DND-41 (cell line): ENCODE measurements around the gene SAMD4A.

Experiments used
- ATAC-seq: fragments of 200-7000 bp; cut with Tn5 transposase; 3 replicates; pipeline ENCODE4 v1.9.1; 2021; ENCODE audit warnings: low read depth; ENCODE audit not compliant: insufficient read depth
- DNase-seq: peaks from one replicate; pipeline ENCODE4 v3.0.0-alpha.2; 2020
- H2AFZ ChIP-seq: 2 replicates; pipeline ENCODE4 v1.6.0; 2012; ENCODE audit warnings: low read depth, low read length
- H3K27ac ChIP-seq: 2 replicates; pipeline ENCODE4 v1.5.1; 2012; ENCODE audit warnings: low read length, inconsistent platforms
- H3K27me3 ChIP-seq: fragments of 200-600 bp; sonication (generic); 2 replicates; pipeline ENCODE4 v1.6.0; 2012; ENCODE audit warnings: low read length, mild to moderate bottlenecking, inconsistent platforms; ENCODE audit not compliant: insufficient read depth, poor library complexity
- H3K36me3 ChIP-seq: 2 replicates; pipeline ENCODE4 v1.5.1; 2012; ENCODE audit warnings: low read length, inconsistent platforms; ENCODE audit not compliant: insufficient read depth
- H3K4me1 ChIP-seq: 2 replicates; pipeline ENCODE4 v1.5.1; 2012; ENCODE audit warnings: mild to moderate bottlenecking, low read length; ENCODE audit not compliant: insufficient read depth
- H3K4me2 ChIP-seq: 2 replicates; pipeline ENCODE4 v1.6.0; 2012; ENCODE audit warnings: mild to moderate bottlenecking, moderate library complexity, low read length, inconsistent platforms; ENCODE audit not compliant: insufficient read depth
- H3K4me3 ChIP-seq, 2 experiments: fragments of 200-600 bp in 1 of 2; shearing (Covaris generic) in 1 of 2; 2 replicates each; pipeline ENCODE4 v1.5.1; 2012 to 2016; ENCODE audit warnings: inconsistent platforms in 2 of 2, low read length in 2 of 2, mild to moderate bottlenecking in 2 of 2, low read depth in 1 of 2, moderate library complexity in 1 of 2
- H3K79me2 ChIP-seq: 2 replicates; pipeline ENCODE4 v1.6.0; 2012; ENCODE audit warnings: low read length, inconsistent platforms; ENCODE audit not compliant: insufficient read depth
- H3K9ac ChIP-seq: 2 replicates; pipeline ENCODE4 v1.6.0; 2012; ENCODE audit warnings: low read depth, mild to moderate bottlenecking, inconsistent platforms, low read length, moderate library complexity
- H3K9me3 ChIP-seq: 2 replicates; pipeline ENCODE4 v1.5.1; 2012; ENCODE audit warnings: low read length, moderate library complexity, mild to moderate bottlenecking, inconsistent platforms; ENCODE audit not compliant: insufficient read depth, severe bottlenecking
- H4K20me1 ChIP-seq: 2 replicates; pipeline ENCODE4 v1.6.0; 2012; ENCODE audit warnings: low read length; ENCODE audit not compliant: insufficient read depth
- CTCF ChIP-seq: IDR thresholded peaks from 2 replicates; pipeline ENCODE4 v1.5.1; 2012; ENCODE audit warnings: borderline replicate concordance, low read length, moderate library complexity, mild to moderate bottlenecking; ENCODE audit not compliant: poor library complexity, severe bottlenecking; ENCODE audit errors: extremely low read depth
- EZH2 ChIP-seq: IDR thresholded peaks from 3 replicates; pipeline ENCODE4 v1.6.1; 2012; ENCODE audit warnings: borderline replicate concordance, low read depth, mild to moderate bottlenecking, moderate library complexity, low read length, inconsistent platforms; ENCODE audit not compliant: severe bottlenecking

SAMD4A gene

GRCh38 chr14:54662491-54663133, 95.7 kb downstream of the SAMD4A start:
- Histone ChIP-seq H3K9ac (no peak overlapping the region), H3K36me3 (no peaks in the 10 kb centered on the region), H3K4me2 (no peak overlapping the region), H3K27me3 (peaks cover 6% of the 10 kb centered on the region), H3K4me3 (no peak overlapping the region), H2AFZ (no peak overlapping the region), H3K79me2 (no peaks in the 10 kb centered on the region), H4K20me1 (no peaks in the 10 kb centered on the region; the same call in 1 of the 2 replicates), H3K9me3 (no peaks in the 10 kb centered on the region), H3K27ac (no peak overlapping the region), H3K4me1 (no peaks in the 10 kb centered on the region)
- ATAC-seq (no peak), DNase-seq (no peak)
- TF ChIP-seq EZH2 (no peak), CTCF (no peak)

- H3K79me2 ChIP-seq: no peaks in the 10 kb centered on the region
- no peak overlapping the region for H2AFZ ChIP-seq
- no peak for TF ChIP-seq EZH2
- no peak for TF ChIP-seq CTCF
- H3K27ac ChIP-seq: no peak overlapping the region
- no peaks in the 10 kb centered on the region; the same call in 1 of the 2 replicates for H4K20me1 ChIP-seq
- no peaks in the 10 kb centered on the region for H3K4me1 ChIP-seq
- ATAC-seq (no peak), DNase-seq (no peak)
- H3K9me3 ChIP-seq: no peaks in the 10 kb centered on the region
- no peaks in the 10 kb centered on the region for H3K36me3 ChIP-seq
- peaks cover 13% of the 10 kb centered on the region for H3K27me3 ChIP-seq
- no peak overlapping the region for H3K4me3 ChIP-seq
- no peak overlapping the region for H3K9ac ChIP-seq
- H3K4me2 ChIP-seq: no peak overlapping the region
These were observed 98.0 kb downstream of the SAMD4A start for GRCh38 chr14:54664961-54665360.

GRCh38 chr14:54665946-54666345, 99.0 kb downstream of the SAMD4A start:
- Histone ChIP-seq H3K4me2 (no peak overlapping the region), H3K79me2 (no peaks in the 10 kb centered on the region), H3K27ac (no peak overlapping the region)

More at GRCh38 chr14:54665946-54666345, 99.0 kb downstream of the SAMD4A start:
- peaks cover 14% of the 10 kb centered on the region for H3K27me3 ChIP-seq
- no peaks in the 10 kb centered on the region for H3K36me3 ChIP-seq
- no peaks in the 10 kb centered on the region for H3K4me1 ChIP-seq
- DNase-seq (no peak), ATAC-seq (no peak)
- H2AFZ ChIP-seq: no peak overlapping the region
- H3K4me3 ChIP-seq: no peak overlapping the region
- no peak for TF ChIP-seq CTCF
- no peak for TF ChIP-seq EZH2
- H4K20me1 ChIP-seq: no peaks in the 10 kb centered on the region
- H3K9ac ChIP-seq: no peak overlapping the region
- no peaks in the 10 kb centered on the region for H3K9me3 ChIP-seq
